ENCODE results near the gene CERS4. TPM values are rescaled to one million over a fixed set of nuclear protein-coding genes. Genes with fewer than 3 reads are reported as not detected.

CERS4 gene
- total and polyA plus RNA-seq, 2 of the 8 experiments (the other 6 are each of a cell fraction or from before 2014, with no cell fraction given): 88.2 to 179 TPM

GRCh38 chr19:8265872-8266271, 56.7 kb downstream of the CERS4 start:
- H3K27me3 ChIP-seq (replicated peaks in 1 of 4; ENCODE audit: control insufficient read depth in 3 of 4, extremely low read depth in 1 of 4, insufficient read depth in 3 of 4, low read length in 3 of 4): no peaks in the 10 kb centered on the region
- H3K27ac ChIP-seq (ENCODE audit: low read depth, low read length): no peak overlapping the region
- H3K18ac ChIP-seq (ENCODE audit: extremely low read depth, low read length): no peak overlapping the region
- H3K36me3 ChIP-seq (ENCODE audit: control insufficient read depth in 2 of 4, insufficient read depth in 4 of 4, low read length in 3 of 4): peaks cover 0 to 10% (median 3%) of the 10 kb centered on the region in 4 experiments; a peak in 3 of 8 replicates
- WGBS, 2 experiments (ENCODE audit: extremely low coverage in 1 of 2, insufficient coverage in 1 of 2, insufficient read length in 1 of 2, insufficient replicate concordance in 2 of 2, low coverage in 1 of 2, low lambda C conversion rate in 2 of 2, missing lambda C conversion rate in 1 of 2): 89% methylated on average over 3 of the region's 3 CpGs; no CpG with 5 or more reads in 1 of the 2 experiments
- H3K9ac ChIP-seq (replicated peaks in 1 of 4; ENCODE audit: extremely low read depth in 1 of 4, low read depth in 3 of 4, low read length in 3 of 4): no peak overlapping the region
- TF ChIP-seq ASH2L (IDR thresholded peaks at IDR 0.05; ENCODE audit: low read length): no peak
- TF ChIP-seq PHF8 (conservative IDR thresholded peaks at IDR 0.05; ENCODE audit: low read depth, low read length): no peak
- TF ChIP-seq POLR2A (IDR thresholded peaks at IDR 0.05; ENCODE audit: control extremely low read depth in 1 of 2, low read depth in 2 of 2, low read length in 2 of 2): 0 out of 3 replicates have a peak, but pooled peaks of 1 of the 2 experiments have one; percentile 3
- no peak for TF ChIP-seq POU5F1 (IDR thresholded peaks at IDR 0.05; ENCODE audit: low read depth, low read length)
- TF ChIP-seq CTCF (IDR thresholded peaks at IDR 0.05; ENCODE audit: control extremely low read depth in 1 of 3, insufficient read depth in 1 of 3, low read depth in 1 of 3, low read length in 3 of 3): no peak
- TF ChIP-seq CREB1 (IDR thresholded peaks at IDR 0.05): no peak
- H3K56ac ChIP-seq (replicated peaks; ENCODE audit: insufficient read length, low read depth, low read length): no peak overlapping the region
- H4K5ac ChIP-seq (ENCODE audit: insufficient read length, low read depth, low read length): no peak overlapping the region
- H3K4me2 ChIP-seq (ENCODE audit: insufficient read depth in 1 of 2, low read depth in 2 of 2, low read length in 2 of 2): no peak overlapping the region
- no peak overlapping the region for H2BK5ac ChIP-seq (ENCODE audit: low read depth, low read length)
- H3K4me1 ChIP-seq (replicated peaks in 1 of 4; ENCODE audit: control insufficient read depth in 3 of 4, insufficient read depth in 4 of 4, low read length in 3 of 4): peaks cover 0 to 4% (median 0%) of the 10 kb centered on the region in 4 experiments; a peak in 2 of 7 replicates
- H2AFZ ChIP-seq (ENCODE audit: low read length): no peak overlapping the region
- ChIA-PET POLR2A (ENCODE audit: partially characterized antibody) (interaction anchor here (0.7 to 1.2 kb wide), 3 partner anchors 54 to 284 kb away, joined by 3 read pairs; no protein-coding TSS in a partner anchor), CTCF (ENCODE audit: partially characterized antibody) (interaction anchor here (0.7 kb wide), 1 partner anchor 205 kb away, joined by 3 read pairs; no protein-coding TSS in a partner anchor)
- H4K20me1 ChIP-seq (replicated peaks in 1 of 2; ENCODE audit: control insufficient read depth in 1 of 2, insufficient read depth in 2 of 2, low read length in 2 of 2): no peaks in the 10 kb centered on the region
- no peak overlapping the region for H2BK15ac ChIP-seq (ENCODE audit: low read length)
- H4K91ac ChIP-seq (replicated peaks; ENCODE audit: insufficient read length, low read length): no peak overlapping the region
- H3K79me2 ChIP-seq (ENCODE audit: control insufficient read depth in 1 of 2, insufficient read depth in 2 of 2, low read length in 2 of 2): no peaks in the 10 kb centered on the region
- H2AK5ac ChIP-seq (ENCODE audit: low read depth, low read length): no peak overlapping the region
- H4K8ac ChIP-seq (ENCODE audit: extremely low read depth, insufficient read depth, low read length): no peak overlapping the region
- no peak overlapping the region for H3K14ac ChIP-seq (ENCODE audit: insufficient read length)
- H2BK120ac ChIP-seq (replicated peaks; ENCODE audit: low read depth, low read length): no peak overlapping the region
- no peak overlapping the region for H3K4ac ChIP-seq (replicated peaks; ENCODE audit: insufficient read length, low read depth, low read length)
- DNase-seq (ENCODE audit: low read depth in 1 of 2, low spot score in 2 of 2) (no peak), FAIRE-seq (no peak)
- no peaks in the 10 kb centered on the region for H3K9me3 ChIP-seq (ENCODE audit: insufficient read depth in 2 of 2, low read depth in 1 of 2, low read length in 1 of 2)
- no peaks in the 10 kb centered on the region for H3K23me2 ChIP-seq (ENCODE audit: low read depth, low read length)
- no peak overlapping the region for H3K4me3 ChIP-seq (ENCODE audit: extremely low read depth in 1 of 4, insufficient read depth in 2 of 4, low read depth in 3 of 4, low read length in 4 of 4)
- no peak overlapping the region for H2BK12ac ChIP-seq (ENCODE audit: low read depth, low read length)
- no peaks in the 10 kb centered on the region for H3K79me1 ChIP-seq (ENCODE audit: low read depth, low read length)
- H3K23ac ChIP-seq (ENCODE audit: insufficient read length): no peak overlapping the region
- H2BK20ac ChIP-seq (ENCODE audit: low read length): no peak overlapping the region
